GM18868 (cell line): ENCODE data around the gene MTURN.
"Not testable (repeated sequence)": the region's sequence is repeated elsewhere in the genome, so short reads cannot be mapped to it uniquely, and the experiment has no call there.

Experiments used
- ATAC-seq: cut with Tn5 transposase; IDR thresholded peaks from one replicate; pipeline ENCODE4 v1.9.1; 2021; ENCODE audit warnings: mild to moderate bottlenecking, moderate library complexity; ENCODE audit not compliant: unreplicated experiment

The MTURN gene

GRCh38 chr7:30177186-30177585 lies 42.4 kb downstream of the MTURN start:
- ATAC-seq = no peak

- ATAC-seq = no peak
These were observed 43.2 kb downstream of the MTURN start for GRCh38 chr7:30177965-30178364.

GRCh38 chr7:30178748-30179436 lies 44.1 kb downstream of the MTURN start:
- ATAC-seq = peak; percentile 87

- ATAC-seq = no peak
These were observed 45.9 kb downstream of the MTURN start for GRCh38 chr7:30180718-30181117.

GRCh38 chr7:30181211-30181610 lies 46.4 kb downstream of the MTURN start:
- ATAC-seq = no peak

- no peak for ATAC-seq
These were observed 47.1 kb downstream of the MTURN start for GRCh38 chr7:30181736-30182522.

GRCh38 chr7:30182814-30183213 lies 48.0 kb downstream of the MTURN start:
- no peak for ATAC-seq

- no peak for ATAC-seq
These were observed 49.1 kb downstream of the MTURN start for GRCh38 chr7:30183749-30184369.

- peak; percentile 66 for ATAC-seq
These were observed 50.2 kb downstream of the MTURN start for GRCh38 chr7:30184791-30185487.

GRCh38 chr7:30185496-30185895 lies 50.7 kb downstream of the MTURN start:
- ATAC-seq = no peak

- ATAC-seq = no peak
These were observed 51.9 kb downstream of the MTURN start for GRCh38 chr7:30186725-30187124.

GRCh38 chr7:30187513-30187912 lies 52.7 kb downstream of the MTURN start:
- no peak for ATAC-seq

- ATAC-seq = not testable (repeated sequence)
These were observed 53.6 kb downstream of the MTURN start for GRCh38 chr7:30188381-30188780.

GRCh38 chr7:30188811-30189210 lies 54.0 kb downstream of the MTURN start:
- no peak for ATAC-seq

GRCh38 chr7:30191809-30192208 lies 57.0 kb downstream of the MTURN start:
- ATAC-seq = no peak

GRCh38 chr7:30193336-30193943 lies 58.7 kb downstream of the MTURN start:
- peak; percentile 48 for ATAC-seq

- ATAC-seq = no peak
These were observed 61.6 kb downstream of the MTURN start for GRCh38 chr7:30196408-30196807.

- no peak for ATAC-seq
These were observed 62.7 kb downstream of the MTURN start for GRCh38 chr7:30197438-30197837.

- ATAC-seq = no peak
These were observed 64.5 kb downstream of the MTURN start for GRCh38 chr7:30199271-30199670.

- no peak for ATAC-seq
These were observed 65.8 kb downstream of the MTURN start for GRCh38 chr7:30200591-30200990.

- peak; percentile 76 for ATAC-seq
These were observed 66.4 kb downstream of the MTURN start for GRCh38 chr7:30201161-30201666.
